Loucy (cell line): ENCODE data around the gene KMT2E.

Experiments used
- H2AFZ ChIP-seq: fragments of 200-600 bp; sonication (generic); 2 replicates; pipeline ENCODE4 v1.6.0; 2016; ENCODE audit warnings: antibody characterized with exemption, mild to moderate bottlenecking, low read length, moderate library complexity
- H3F3A ChIP-seq: fragments of 200-600 bp; 2 replicates; pipeline ENCODE4 v1.6.0; 2016; ENCODE audit warnings: antibody characterized with exemption, low read depth, mild to moderate bottlenecking
- H3K27me3 ChIP-seq: fragments of 200-600 bp; sonication (generic); 2 replicates; pipeline ENCODE4 v1.6.1; 2014; ENCODE audit warnings: low read length, mild to moderate bottlenecking; ENCODE audit not compliant: insufficient read depth, poor library complexity, severe bottlenecking
- H3K36me3 ChIP-seq: fragments of 200-600 bp; sonication (generic); 2 replicates; pipeline ENCODE4 v1.6.1; 2016; ENCODE audit warnings: low read length; ENCODE audit not compliant: insufficient read depth
- H3K4me1 ChIP-seq: fragments of 200-600 bp; sonication (generic); 2 replicates; pipeline ENCODE4 v1.5.1; 2014; ENCODE audit warnings: low read length, mild to moderate bottlenecking; ENCODE audit not compliant: insufficient read depth, poor library complexity, severe bottlenecking
- H3K4me2 ChIP-seq: fragments of 200-600 bp; sonication (generic); 2 replicates; pipeline ENCODE4 v1.6.0; 2014; ENCODE audit warnings: antibody characterized with exemption, low read length, low read depth, mild to moderate bottlenecking; ENCODE audit not compliant: poor library complexity, severe bottlenecking
- H3K4me3 ChIP-seq: fragments of 200-600 bp; sonication (generic); 2 replicates; pipeline ENCODE4 v1.5.1; 2014; ENCODE audit warnings: low read length, mild to moderate bottlenecking, mixed read lengths; ENCODE audit not compliant: poor library complexity, severe bottlenecking
- H3K79me2 ChIP-seq: fragments of 200-600 bp; sonication (generic); 2 replicates; pipeline ENCODE4 v1.6.1; 2014; ENCODE audit warnings: low read length; ENCODE audit not compliant: insufficient read depth
- H3K9ac ChIP-seq: fragments of 200-600 bp; sonication (generic); 2 replicates; pipeline ENCODE4 v1.6.0; 2014; ENCODE audit warnings: mild to moderate bottlenecking, low read depth, low read length, moderate library complexity; ENCODE audit not compliant: poor library complexity, severe bottlenecking
- H3K9me2 ChIP-seq: fragments of 200-600 bp; sonication (generic); replicated peaks from 2 replicates; pipeline ENCODE4 v1.6.1; 2016; ENCODE audit warnings: low read depth, low read length, mixed read lengths
- H3K9me3 ChIP-seq: fragments of 200-600 bp; sonication (generic); 2 replicates; pipeline ENCODE4 v1.6.1; 2014; ENCODE audit warnings: mild to moderate bottlenecking, antibody characterized with exemption, low read length, low read depth; ENCODE audit not compliant: insufficient read depth
- H4K20me1 ChIP-seq: fragments of 200-600 bp; sonication (generic); 2 replicates; pipeline ENCODE4 v1.6.0; 2014; ENCODE audit warnings: antibody characterized with exemption, low read length, mild to moderate bottlenecking; ENCODE audit not compliant: insufficient read depth, poor library complexity, severe bottlenecking
- EZH2phosphoT487 ChIP-seq: fragments of 200-600 bp; IDR thresholded peaks from 2 replicates; pipeline ENCODE4 v1.6.1; 2018; ENCODE audit warnings: antibody characterized with exemption, mild to moderate bottlenecking, moderate library complexity, borderline replicate concordance
- TF ChIP-seq, protein P1 (sequence below): fragments of 200-600 bp; sonication (generic); conservative IDR thresholded peaks from 2 replicates; pipeline ENCODE4 v1.5.1; 2014; ENCODE audit warnings: mild to moderate bottlenecking, antibody characterized with exemption, low read length

Gene KMT2E

DNA sequence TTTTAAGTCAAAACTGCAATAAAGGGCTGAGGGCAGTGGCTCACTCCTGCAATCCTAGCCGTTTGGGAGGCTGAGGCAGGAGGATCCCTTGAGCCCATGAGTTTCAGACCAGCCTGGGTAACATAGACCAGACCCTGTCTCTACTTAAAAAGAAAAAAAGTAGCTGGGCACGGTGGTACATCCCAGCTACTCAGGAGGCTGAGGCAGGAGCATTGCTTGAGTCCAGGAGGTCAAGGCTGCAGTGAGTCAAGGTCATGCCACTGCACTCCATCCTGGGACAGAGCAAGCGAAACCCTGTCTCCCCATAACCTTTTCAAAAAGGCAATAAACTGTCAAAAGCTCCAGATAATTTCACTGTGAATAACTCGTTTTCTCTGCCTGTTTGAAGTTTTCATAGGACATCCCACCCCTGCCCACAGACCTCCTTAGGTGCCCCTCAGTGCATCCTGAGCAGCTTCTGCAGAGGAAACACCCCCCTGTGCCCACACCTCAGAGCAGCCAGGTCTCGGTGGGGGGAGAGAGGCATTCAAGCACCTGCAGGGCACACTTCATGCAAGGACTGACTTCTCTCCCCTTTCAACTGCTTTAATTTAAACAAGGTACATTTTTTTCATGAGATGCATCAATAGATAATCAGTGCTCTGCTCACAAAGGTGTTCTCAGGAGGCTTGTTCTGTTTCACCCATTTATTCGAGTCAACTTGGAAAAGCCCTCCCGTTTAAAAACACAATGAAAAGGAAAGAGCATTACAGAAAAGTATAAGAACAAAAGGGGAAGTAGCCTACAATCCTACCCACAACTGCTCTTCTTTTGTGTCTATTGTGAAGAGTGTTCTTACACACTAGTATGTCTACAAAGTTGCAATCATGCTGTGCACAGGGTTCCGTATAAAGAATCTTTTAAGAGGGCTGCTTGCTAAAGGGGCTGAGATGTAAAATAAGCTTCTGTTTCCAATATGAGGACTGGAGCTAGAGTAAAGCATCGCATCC is 104.9 kb downstream of the KMT2E start:
- no peaks in the 10 kb centered on the region for H3K9me3 ChIP-seq
- H3K4me3 ChIP-seq, result no peak overlapping the region
- H3K9me2 ChIP-seq, result no peaks in the 10 kb centered on the region
- H2AFZ ChIP-seq, result no peak overlapping the region
- peaks cover 20% of the 10 kb centered on the region for H3K4me1 ChIP-seq
- H3K4me2 ChIP-seq, result peak overlapping the region; percentile 29
- no peaks in the 10 kb centered on the region for H3F3A ChIP-seq
- H3K36me3 ChIP-seq, result peaks cover 74% of the 10 kb centered on the region; the same call in 1 of the 2 replicates
- peaks cover 6% of the 10 kb centered on the region for H4K20me1 ChIP-seq
- H3K27me3 ChIP-seq, result no peaks in the 10 kb centered on the region
- no peak overlapping the region for H3K9ac ChIP-seq
- TF ChIP-seq, protein P1, sequence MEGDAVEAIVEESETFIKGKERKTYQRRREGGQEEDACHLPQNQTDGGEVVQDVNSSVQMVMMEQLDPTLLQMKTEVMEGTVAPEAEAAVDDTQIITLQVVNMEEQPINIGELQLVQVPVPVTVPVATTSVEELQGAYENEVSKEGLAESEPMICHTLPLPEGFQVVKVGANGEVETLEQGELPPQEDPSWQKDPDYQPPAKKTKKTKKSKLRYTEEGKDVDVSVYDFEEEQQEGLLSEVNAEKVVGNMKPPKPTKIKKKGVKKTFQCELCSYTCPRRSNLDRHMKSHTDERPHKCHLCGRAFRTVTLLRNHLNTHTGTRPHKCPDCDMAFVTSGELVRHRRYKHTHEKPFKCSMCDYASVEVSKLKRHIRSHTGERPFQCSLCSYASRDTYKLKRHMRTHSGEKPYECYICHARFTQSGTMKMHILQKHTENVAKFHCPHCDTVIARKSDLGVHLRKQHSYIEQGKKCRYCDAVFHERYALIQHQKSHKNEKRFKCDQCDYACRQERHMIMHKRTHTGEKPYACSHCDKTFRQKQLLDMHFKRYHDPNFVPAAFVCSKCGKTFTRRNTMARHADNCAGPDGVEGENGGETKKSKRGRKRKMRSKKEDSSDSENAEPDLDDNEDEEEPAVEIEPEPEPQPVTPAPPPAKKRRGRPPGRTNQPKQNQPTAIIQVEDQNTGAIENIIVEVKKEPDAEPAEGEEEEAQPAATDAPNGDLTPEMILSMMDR, result no peak
- no peak for TF ChIP-seq EZH2phosphoT487
- H3K79me2 ChIP-seq, result no peaks in the 10 kb centered on the region

DNA sequence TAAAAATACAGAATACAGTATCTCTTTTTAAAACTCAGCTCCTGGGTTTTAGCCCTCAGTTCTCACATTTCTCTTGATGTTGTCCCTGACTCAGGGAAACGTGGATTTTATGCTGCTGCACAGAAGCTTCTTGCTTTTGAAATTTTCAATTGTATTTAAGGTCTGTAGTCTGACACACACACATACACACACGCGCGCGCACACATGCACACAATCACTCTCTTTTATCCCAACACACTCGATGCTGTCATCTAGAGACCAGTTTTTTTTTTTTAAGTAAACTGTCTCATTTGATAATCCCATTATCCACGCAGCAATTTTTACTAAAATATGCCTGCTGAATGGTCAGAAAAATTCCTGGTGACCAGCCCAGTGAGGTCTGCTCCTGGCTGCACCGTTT is 108.6 kb downstream of the KMT2E start:
- no peak overlapping the region for H3K4me3 ChIP-seq
- peaks cover 20% of the 10 kb centered on the region for H3K4me1 ChIP-seq
- no peaks in the 10 kb centered on the region for H3K79me2 ChIP-seq
- H3F3A ChIP-seq, result no peaks in the 10 kb centered on the region
- H3K4me2 ChIP-seq, result no peak overlapping the region
- H3K9ac ChIP-seq, result no peak overlapping the region
- no peak for TF ChIP-seq EZH2phosphoT487
- TF ChIP-seq, protein P1, result no peak
- no peaks in the 10 kb centered on the region for H3K27me3 ChIP-seq
- H3K36me3 ChIP-seq, result peaks cover 69% of the 10 kb centered on the region; the same call in 1 of the 2 replicates
- H4K20me1 ChIP-seq, result peaks cover 6% of the 10 kb centered on the region
- H3K9me2 ChIP-seq, result no peaks in the 10 kb centered on the region
- H2AFZ ChIP-seq, result no peak overlapping the region
- no peaks in the 10 kb centered on the region for H3K9me3 ChIP-seq

DNA sequence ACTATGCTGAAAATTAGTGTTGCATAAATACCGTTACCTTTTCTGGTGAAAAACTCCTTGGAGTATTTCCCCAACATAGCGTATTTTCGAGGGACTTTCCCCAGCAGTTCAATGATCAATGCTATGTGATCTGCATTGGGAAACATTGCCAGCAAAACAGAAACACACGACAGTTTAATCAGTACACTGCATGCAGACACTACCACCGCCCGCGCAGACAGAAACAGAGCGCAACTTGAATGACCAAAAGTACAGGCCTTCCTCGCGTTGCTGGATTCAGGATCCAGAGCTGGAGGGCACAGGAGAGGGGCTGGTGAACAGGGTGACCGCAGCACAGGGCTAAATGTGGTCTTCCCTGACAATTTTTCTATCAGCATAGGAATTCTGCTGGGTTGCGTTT is 111.7 kb downstream of the KMT2E start:
- Histone ChIP-seq H3F3A (no peaks in the 10 kb centered on the region), H3K9ac (no peak overlapping the region), H3K4me1 (peaks cover 5% of the 10 kb centered on the region), H3K4me3 (no peak overlapping the region), H4K20me1 (no peaks in the 10 kb centered on the region), H2AFZ (no peak overlapping the region), H3K4me2 (no peak overlapping the region), H3K36me3 (peaks cover 75% of the 10 kb centered on the region; the same call in 1 of the 2 replicates), H3K27me3 (no peaks in the 10 kb centered on the region), H3K9me3 (no peaks in the 10 kb centered on the region), H3K79me2 (no peaks in the 10 kb centered on the region; the same call in 1 of the 2 replicates), H3K9me2 (no peaks in the 10 kb centered on the region)
- TF ChIP-seq, protein P1, result no peak
- no peak for TF ChIP-seq EZH2phosphoT487
